Stimulated activated CD8-positive, alpha-beta memory T cell treated with anti-CD3 and anti-CD28 coated beads, Interleukin-15, amount 100 ng/mL, for 48 hours (primary cell): ENCODE data around the gene PACRG.

Source experiments
- DNase-seq, 2 donors: peaks; one replicate each; pipeline ENCODE4 v3.0.0-alpha.2; 2020; ENCODE audit warnings: low read depth in 2 of 2

PACRG gene

GRCh38 chr6:162710419-162710818, 17.4 kb upstream of the PACRG start:
- no peak for DNase-seq

GRCh38 chr6:162710936-162711335, 16.8 kb upstream of the PACRG start:
- no peak for DNase-seq

DNA sequence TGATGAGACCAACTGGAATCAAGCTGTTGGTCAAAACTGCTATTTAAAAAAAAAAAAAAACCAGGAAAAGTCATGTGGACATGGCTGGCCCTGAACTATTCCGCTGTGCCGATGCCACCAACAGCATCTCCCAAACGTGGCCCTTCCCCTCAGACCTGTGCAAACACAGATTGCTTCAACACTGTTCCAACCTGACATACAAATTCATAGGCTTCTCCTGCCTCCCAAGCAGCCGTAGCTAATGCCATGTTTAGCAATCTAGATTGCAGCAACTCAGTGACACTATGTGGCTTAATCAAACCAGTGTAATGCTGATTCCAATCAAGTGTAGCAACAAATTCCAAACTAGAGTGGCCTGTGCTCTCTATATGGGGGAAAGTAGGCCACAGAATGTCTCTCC, 16.4 kb upstream of the PACRG start:
- no peak for DNase-seq

DNA sequence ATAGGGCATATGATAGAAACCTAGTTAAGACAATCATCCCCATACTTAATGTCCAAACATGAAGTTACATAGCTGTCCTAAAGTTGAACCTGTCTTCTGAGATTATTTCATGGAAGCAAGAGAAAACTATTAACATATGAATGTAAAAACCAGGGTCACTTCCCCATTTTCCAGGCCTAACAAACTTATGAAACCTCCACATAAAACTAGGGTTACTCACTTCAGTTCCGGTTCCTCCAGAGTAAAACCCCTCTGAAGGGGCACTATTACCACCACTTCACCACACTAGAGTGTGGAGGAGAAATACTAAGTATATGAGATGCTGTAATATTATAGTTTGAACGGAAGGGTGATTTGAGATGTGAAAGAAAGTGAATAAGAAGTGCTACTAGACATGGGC, 15.1 kb upstream of the PACRG start:
- DNase-seq, result no peak

- DNase-seq, result no peak
Observed at GRCh38 chr6:162713974-162714780, 13.6 kb upstream of the PACRG start.

DNA sequence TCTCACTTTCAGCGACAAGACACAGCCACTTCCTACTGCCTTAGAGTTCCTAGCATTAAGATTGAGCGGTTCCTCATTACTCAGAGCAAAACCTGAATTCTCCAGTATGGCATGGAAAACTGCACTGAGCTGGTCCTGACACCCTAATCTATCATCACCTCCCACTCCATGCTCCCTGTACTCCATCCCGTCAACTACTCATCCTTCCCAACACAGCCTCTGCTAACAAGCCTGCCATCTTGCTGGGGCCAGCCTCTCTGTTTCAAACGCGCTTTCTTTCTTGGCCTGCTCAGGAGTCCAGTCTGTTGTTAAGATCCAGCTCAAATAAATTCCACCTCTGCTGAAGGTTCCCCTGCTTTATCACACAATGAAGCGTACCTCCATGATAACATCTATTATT, 12.2 kb upstream of the PACRG start:
- no peak for DNase-seq

GRCh38 chr6:162719528-162719927, 8.2 kb upstream of the PACRG start:
- no peak for DNase-seq

- no peak for DNase-seq
Observed at GRCh38 chr6:162721404-162721687, 6.4 kb upstream of the PACRG start.

DNA sequence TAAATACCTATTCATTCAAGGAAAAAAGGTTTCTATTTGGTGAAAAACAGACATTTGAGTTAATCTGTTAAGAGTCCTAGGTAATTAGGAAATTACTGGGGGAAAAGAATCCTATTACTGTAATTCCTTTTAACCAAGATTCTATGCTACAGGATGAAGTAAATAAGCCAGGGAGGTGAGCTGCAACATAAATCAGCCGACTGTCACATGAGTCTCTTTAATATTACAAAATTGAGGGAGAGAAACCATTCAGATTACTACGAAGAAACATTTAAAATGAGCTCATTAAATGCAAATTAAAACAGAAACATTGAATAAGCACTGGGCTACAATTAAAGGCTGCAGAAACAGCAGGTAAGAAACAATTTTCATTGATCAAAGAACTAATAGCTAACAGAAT, 5.5 kb upstream of the PACRG start:
- DNase-seq, result no peak

DNA sequence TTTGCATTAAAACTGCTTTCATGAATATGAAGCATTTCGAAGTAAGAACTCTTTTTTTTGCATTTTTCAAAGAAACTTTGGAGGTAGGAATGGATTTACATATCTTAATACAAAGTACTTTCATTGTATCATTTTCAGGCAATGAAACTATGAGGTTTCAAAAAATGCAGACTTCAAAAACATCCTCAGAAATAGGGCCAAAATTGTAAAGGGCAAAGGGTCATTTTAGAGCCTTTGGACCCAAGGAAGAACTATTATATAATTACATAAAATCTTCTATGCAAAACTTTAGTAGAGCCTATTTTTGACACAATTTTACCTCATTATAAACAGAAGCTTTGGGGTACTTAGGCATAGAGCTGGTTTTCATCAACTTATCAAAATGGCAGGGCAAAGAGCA, 5.1 kb upstream of the PACRG start:
- DNase-seq, result no peak

- no peak for DNase-seq
Observed at GRCh38 chr6:162726947-162727321, 840 bp upstream of the PACRG start.

DNA sequence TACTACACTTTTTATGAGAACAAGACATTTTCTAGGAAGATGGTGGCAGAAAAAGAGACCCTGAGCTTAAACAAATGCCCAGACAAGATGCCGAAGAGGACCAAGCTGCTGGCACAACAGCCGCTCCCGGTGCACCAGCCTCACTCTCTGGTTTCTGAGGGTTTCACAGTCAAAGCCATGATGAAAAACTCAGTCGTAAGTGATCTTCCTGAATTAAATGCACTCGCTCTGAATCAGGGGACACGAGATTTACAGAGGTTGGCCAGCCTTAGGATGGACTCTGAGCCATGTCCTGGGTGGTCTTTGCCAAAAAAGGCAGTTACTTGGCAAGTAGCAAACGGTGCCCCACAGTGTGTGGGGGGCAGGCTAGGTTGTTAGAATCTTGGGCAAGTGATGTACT, 423 bp downstream of the PACRG start:
- no peak for DNase-seq

DNA sequence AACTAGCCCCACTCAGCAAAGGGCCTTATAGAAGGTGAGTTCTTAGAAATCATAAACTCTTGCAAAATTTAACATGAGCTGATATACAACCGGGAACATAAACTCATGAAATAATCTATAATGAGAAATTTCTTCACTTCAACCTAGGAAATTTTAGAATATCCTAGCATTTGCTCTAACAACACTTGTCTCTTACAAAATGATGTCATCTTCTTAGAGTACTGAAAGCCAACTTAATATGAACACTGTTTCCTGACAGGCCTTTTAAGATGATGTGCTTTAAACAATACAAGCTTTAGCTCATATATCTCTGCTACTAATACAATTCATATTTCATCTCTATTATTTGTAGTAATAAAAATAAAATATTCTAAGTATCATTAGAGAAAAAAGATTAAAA, 932 bp downstream of the PACRG start:
- no peak for DNase-seq

- no peak for DNase-seq
Observed at GRCh38 chr6:162730502-162730901, 2.7 kb downstream of the PACRG start.

DNA sequence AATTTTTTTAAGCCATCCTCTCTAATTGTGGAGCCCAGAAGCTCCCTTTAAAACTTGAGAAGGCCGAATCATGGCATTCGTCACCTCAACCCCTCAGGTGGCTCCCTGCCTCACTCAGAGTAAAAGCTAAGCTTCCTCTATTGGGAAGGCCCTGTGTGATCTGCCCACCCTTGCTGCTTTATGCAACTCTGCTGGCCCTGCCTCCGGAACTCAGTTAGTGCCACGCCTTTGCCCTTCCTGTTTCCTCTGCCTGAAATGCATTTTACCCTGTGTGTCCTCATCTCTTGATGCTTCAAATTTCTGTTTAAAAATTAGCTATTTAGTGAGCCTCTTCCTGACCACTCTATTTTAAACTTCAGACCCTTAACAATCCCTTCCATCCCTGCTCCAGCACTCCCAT, 5.7 kb downstream of the PACRG start:
- no peak for DNase-seq

DNA sequence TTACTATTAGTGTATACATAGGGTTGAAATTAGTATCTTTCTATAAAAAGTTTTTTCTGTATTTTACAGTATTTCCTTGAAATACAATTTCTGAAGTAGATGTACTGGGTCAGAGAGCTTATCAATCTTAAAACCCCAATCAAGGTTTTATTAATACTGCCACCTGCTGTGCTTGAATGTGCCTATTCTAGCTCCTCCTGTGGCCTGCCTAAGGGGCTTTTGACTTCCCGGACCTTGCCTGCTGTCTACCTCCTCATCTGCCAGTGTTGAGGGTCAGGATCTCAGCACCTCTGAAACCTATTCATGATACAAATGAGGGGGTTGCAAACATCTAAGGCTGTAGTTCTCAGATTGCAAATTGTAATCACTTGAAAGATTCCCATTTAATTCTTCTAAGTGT, 9.2 kb downstream of the PACRG start:
- no peak for DNase-seq

- DNase-seq, result no peak
Observed at GRCh38 chr6:162750776-162751175, 23.0 kb downstream of the PACRG start.

- DNase-seq, result no peak
Observed at GRCh38 chr6:162751211-162751859, 23.6 kb downstream of the PACRG start.

- no peak for DNase-seq
Observed at GRCh38 chr6:162753775-162754174, 26.0 kb downstream of the PACRG start.

GRCh38 chr6:162770136-162770535, 42.4 kb downstream of the PACRG start:
- no peak for DNase-seq

DNA sequence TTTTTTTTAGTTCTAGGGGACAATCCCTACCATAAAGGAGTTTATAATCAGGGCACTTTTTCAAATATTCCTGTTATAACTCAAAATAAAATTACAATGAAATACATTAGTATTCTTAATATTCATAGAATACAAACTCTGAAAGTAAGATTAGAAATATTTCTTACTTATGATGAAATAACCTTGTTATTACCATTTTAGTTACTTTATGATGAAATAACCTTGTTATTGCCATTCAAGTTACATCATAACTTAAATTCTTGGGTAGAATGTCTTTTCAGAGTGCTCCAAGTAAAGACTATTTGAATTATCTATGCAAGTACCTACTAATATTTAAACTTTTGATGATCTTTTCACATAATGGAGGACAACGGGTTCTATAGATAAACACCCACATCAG, 43.2 kb downstream of the PACRG start:
- DNase-seq, result no peak

GRCh38 chr6:162772466-162772865, 44.7 kb downstream of the PACRG start:
- DNase-seq, result no peak

DNA sequence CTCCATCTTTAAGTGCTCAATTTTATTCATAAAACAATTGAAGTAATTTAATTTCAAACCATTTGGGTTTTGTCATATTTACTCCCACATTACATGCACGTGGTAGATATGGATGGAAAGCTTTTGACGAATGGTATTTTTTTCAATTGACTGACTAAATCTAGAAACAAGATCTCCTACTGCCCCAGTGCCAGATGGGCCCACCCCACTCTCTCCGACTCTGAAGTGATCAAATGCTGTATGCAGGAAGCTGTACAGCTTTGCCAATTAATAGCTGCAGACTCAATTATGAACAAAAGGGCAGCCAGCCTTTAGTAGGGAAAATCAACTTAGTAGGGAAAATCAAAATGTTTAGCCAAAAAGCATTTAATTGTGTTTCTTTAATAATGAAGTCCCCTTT, 46.2 kb downstream of the PACRG start:
- DNase-seq, result no peak

DNA sequence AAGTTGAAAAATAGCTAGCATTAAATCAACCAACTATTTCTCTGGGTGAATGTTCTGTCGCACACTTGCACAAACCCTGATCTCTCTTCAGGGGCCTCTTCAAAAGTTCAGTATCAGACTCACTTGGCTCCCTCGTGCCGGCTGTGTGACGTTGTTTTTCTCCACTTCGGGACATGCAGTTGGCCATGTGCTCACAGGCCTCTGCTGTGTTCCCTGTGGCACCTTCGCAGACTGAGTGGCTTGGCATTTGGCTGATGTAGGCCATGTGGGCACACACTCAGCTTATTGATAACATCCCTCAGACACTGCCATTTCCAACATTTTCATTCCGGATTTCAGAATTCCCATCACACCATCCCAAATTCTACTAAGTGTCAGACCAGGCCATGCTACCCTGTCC, 49.3 kb downstream of the PACRG start:
- DNase-seq, result no peak
